Measurements from ENCODE around the gene C1R.

Gene C1R

DNA sequence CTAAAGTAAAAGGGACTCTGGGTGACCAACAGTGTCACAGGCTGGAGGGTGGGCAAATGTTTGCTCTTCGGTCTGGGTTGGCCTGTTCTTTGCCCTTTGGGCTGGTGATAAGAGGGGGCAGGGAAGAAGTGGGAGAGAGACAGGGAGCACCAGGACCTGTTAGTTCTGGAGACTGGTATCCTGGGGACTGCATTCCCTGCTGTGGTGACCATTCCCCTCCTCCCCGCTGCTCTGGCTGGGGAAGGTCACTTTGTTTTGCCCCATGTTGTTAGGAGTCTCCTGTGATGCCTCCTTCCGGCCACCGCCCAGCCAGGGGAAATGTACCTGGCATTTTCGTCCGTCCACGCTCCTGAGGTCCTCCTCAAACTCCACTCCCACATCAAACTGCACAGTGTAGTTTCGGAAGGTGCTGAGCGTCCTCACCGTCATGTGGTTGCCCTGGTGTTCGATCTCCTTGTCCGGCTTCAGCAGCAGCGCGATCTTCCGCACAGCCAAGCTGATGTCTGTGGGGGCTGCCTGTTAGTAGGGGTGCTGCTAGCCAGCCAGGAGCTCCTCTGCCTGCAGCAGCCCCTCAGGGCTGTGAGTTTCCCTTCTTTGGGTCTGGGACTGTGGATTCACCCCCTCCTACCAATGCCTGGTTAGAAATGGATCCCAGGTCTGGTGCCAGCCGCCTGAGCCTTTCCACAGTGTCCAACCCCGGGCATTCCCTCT, 35.8 kb upstream of the C1R start:
- Histone ChIP-seq H3F3A (ENCODE audit: low read depth) (peaks cover 2% of the 10 kb centered on the region; the same call in 1 of the 2 replicates), H3K36me3 (ENCODE audit: insufficient read depth, low read length) (peaks cover 4% of the 10 kb centered on the region; the same call in 1 of the 2 replicates), H3K4me2 (ENCODE audit: low read depth, low read length, poor library complexity, severe bottlenecking) (peak overlapping the region; percentile 99), H3K4me1 (ENCODE audit: insufficient read depth, low read length, poor library complexity, severe bottlenecking) (peaks cover 33% of the 10 kb centered on the region), H3K79me2 (ENCODE audit: insufficient read depth, low read length) (peaks cover 31% of the 10 kb centered on the region), H4K20me1 (ENCODE audit: insufficient read depth, low read length, poor library complexity, severe bottlenecking) (no peaks in the 10 kb centered on the region), H3K4me3 (ENCODE audit: low read length, poor library complexity, severe bottlenecking) (no peak overlapping the region), H3K9me3 (ENCODE audit: insufficient read depth, low read depth, low read length) (no peaks in the 10 kb centered on the region), H3K9ac (ENCODE audit: low read depth, low read length, poor library complexity, severe bottlenecking) (no peak overlapping the region), H2AFZ (ENCODE audit: low read length) (no peak overlapping the region), H3K9me2 (replicated peaks; ENCODE audit: low read depth, low read length) (no peaks in the 10 kb centered on the region), H3K27me3 (ENCODE audit: insufficient read depth, low read length, poor library complexity, severe bottlenecking) (no peaks in the 10 kb centered on the region)
- no peak for TF ChIP-seq EZH2phosphoT487 (IDR thresholded peaks at IDR 0.05; ENCODE audit: borderline replicate concordance)
- TF ChIP-seq CTCF (conservative IDR thresholded peaks at IDR 0.05; ENCODE audit: low read length), result no peak

DNA sequence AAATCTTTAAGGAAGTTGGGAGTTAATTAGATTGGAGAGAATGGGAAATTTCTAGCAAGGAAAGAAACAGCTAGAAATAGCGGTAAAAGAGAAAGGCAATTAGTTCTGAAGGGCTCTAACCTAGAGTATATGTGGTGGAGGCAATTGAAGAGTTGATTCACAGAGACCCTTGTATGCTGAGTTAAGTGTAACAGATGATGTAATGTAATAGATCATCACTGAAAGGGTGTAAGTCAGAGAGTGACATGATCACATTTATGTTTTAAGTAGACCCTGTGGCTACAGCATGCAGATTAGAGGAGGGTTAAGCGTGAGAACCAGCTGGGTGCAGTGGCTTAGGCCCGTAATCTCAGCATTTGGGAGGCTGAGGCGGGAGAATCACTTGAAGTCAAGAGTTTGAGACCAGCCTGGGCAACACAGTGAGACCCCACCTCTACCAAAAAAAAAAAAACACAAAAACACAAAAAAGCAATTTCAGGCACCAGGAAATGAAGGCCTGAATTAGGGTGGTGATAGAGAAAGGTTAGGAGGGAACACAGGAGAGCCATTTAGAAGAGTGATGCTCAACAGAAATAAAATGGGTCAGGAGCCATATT, 33.5 kb upstream of the C1R start:
- H3K4me2 ChIP-seq (ENCODE audit: low read depth, low read length, poor library complexity, severe bottlenecking), result no peak overlapping the region

GRCh38 chr12:7123806-7124522, 31.7 kb upstream of the C1R start:
- Histone ChIP-seq H3K9ac (ENCODE audit: low read depth, low read length, poor library complexity, severe bottlenecking) (no peak overlapping the region), H3K4me2 (ENCODE audit: low read depth, low read length, poor library complexity, severe bottlenecking) (no peak overlapping the region), H3K36me3 (ENCODE audit: insufficient read depth, low read length) (no peaks in the 10 kb centered on the region), H3K9me3 (ENCODE audit: insufficient read depth, low read depth, low read length) (no peaks in the 10 kb centered on the region), H4K20me1 (ENCODE audit: insufficient read depth, low read length, poor library complexity, severe bottlenecking) (no peaks in the 10 kb centered on the region), H2AFZ (ENCODE audit: low read length) (no peak overlapping the region), H3K79me2 (ENCODE audit: insufficient read depth, low read length) (no peaks in the 10 kb centered on the region; the same call in 1 of the 2 replicates), H3K9me2 (replicated peaks; ENCODE audit: low read depth, low read length) (no peaks in the 10 kb centered on the region), H3K4me1 (ENCODE audit: insufficient read depth, low read length, poor library complexity, severe bottlenecking) (peaks cover 5% of the 10 kb centered on the region), H3F3A (ENCODE audit: low read depth) (no peaks in the 10 kb centered on the region), H3K27me3 (ENCODE audit: insufficient read depth, low read length, poor library complexity, severe bottlenecking) (no peaks in the 10 kb centered on the region), H3K4me3 (ENCODE audit: low read length, poor library complexity, severe bottlenecking) (no peak overlapping the region)
- no peak for TF ChIP-seq CTCF (conservative IDR thresholded peaks at IDR 0.05; ENCODE audit: low read length)
- TF ChIP-seq EZH2phosphoT487 (IDR thresholded peaks at IDR 0.05; ENCODE audit: borderline replicate concordance), result no peak

More for the DNA sequence above, 33.5 kb upstream of the C1R start:
- Histone ChIP-seq H3K79me2 (ENCODE audit: insufficient read depth, low read length) (peaks cover 8% of the 10 kb centered on the region; the same call in 1 of the 2 replicates), H3K9ac (ENCODE audit: low read depth, low read length, poor library complexity, severe bottlenecking) (no peak overlapping the region), H3K4me3 (ENCODE audit: low read length, poor library complexity, severe bottlenecking) (no peak overlapping the region), H3K9me2 (replicated peaks; ENCODE audit: low read depth, low read length) (no peaks in the 10 kb centered on the region), H4K20me1 (ENCODE audit: insufficient read depth, low read length, poor library complexity, severe bottlenecking) (no peaks in the 10 kb centered on the region), H2AFZ (ENCODE audit: low read length) (no peak overlapping the region), H3K9me3 (ENCODE audit: insufficient read depth, low read depth, low read length) (no peaks in the 10 kb centered on the region), H3K27me3 (ENCODE audit: insufficient read depth, low read length, poor library complexity, severe bottlenecking) (no peaks in the 10 kb centered on the region), H3F3A (ENCODE audit: low read depth) (no peaks in the 10 kb centered on the region; the same call in 1 of the 2 replicates), H3K4me1 (ENCODE audit: insufficient read depth, low read length, poor library complexity, severe bottlenecking) (peaks cover 16% of the 10 kb centered on the region), H3K36me3 (ENCODE audit: insufficient read depth, low read length) (no peaks in the 10 kb centered on the region)
- no peak for TF ChIP-seq CTCF (conservative IDR thresholded peaks at IDR 0.05; ENCODE audit: low read length)
- no peak for TF ChIP-seq EZH2phosphoT487 (IDR thresholded peaks at IDR 0.05; ENCODE audit: borderline replicate concordance)
